Esophagus squamous epithelium (tissue), 5 donors: ENCODE data around the gene MCTP2. TPM values are rescaled to one million over a fixed set of nuclear protein-coding genes. Genes with fewer than 3 reads are reported as not detected.

Source experiments
- DNase-seq: peaks from one replicate; lab custom pipeline; 2025; lab: John Stamatoyannopoulos, UW
- H3K27ac ChIP-seq, 4 donors: fragments of 200-600 bp; sonication (generic); one replicate each; pipeline ENCODE4 v1.5.1; 2016 to 2019; ENCODE audit warnings: mild to moderate bottlenecking in 1 of 4
- H3K27me3 ChIP-seq, 4 donors: fragments of 200-600 bp; sonication (generic); 1 replicate in 3 of 4; 2 replicates in 1 of 4; pipeline versions ENCODE4 v1.5.1 to v1.6.0; 2017 to 2021; ENCODE audit warnings: antibody characterized with exemption in 1 of 4
- H3K36me3 ChIP-seq, 3 donors: fragments of 200-600 bp; sonication (generic); one replicate each; pipeline ENCODE4 v1.5.1; 2016 to 2019
- H3K4me1 ChIP-seq, 3 donors: fragments of 200-600 bp; sonication (generic); one replicate each; pipeline ENCODE4 v1.5.1; 2017 to 2019
- H3K4me3 ChIP-seq, 4 donors: fragments of 200-600 bp; sonication (generic); 1 replicate in 3 of 4; 2 replicates in 1 of 4; pipeline ENCODE4 v1.5.1; 2016 to 2019; ENCODE audit warnings: mild to moderate bottlenecking in 2 of 4, moderate library complexity in 1 of 4
- H3K9me3 ChIP-seq, 3 donors: fragments of 200-600 bp; sonication (generic); one replicate each; pipeline ENCODE4 v1.5.1; 2016 to 2019
- CTCF ChIP-seq, 6 experiments: fragments of 450-650 bp in 4 of 6; fragments of 200-600 bp in 2 of 6; sonication (generic) in 2 of 6; IDR thresholded peaks; one replicate each; pipeline ENCODE4 v1.5.1; 2016 to 2019; ENCODE audit warnings: antibody characterized with exemption in 6 of 6, mild to moderate bottlenecking in 4 of 6, moderate library complexity in 4 of 6
- POLR2A ChIP-seq, 4 donors: fragments of 450-650 bp; IDR thresholded peaks; one replicate each; pipeline ENCODE4 v1.6.1; 2017; ENCODE audit warnings: antibody characterized with exemption in 4 of 4, mild to moderate bottlenecking in 4 of 4, moderate library complexity in 3 of 4
- WGBS, 2 donors: methylation state at CpG; one replicate each; pipeline ENCODE4 v1.1.5; 2018; 5-methylcytosine and 5-hydroxymethylcytosine counted together
- intact Hi-C: fragments of 100-400 bp; cut with DNase I; formaldehyde crosslinking; loops from one replicate; pipeline ENCODE4 v1.15.0; 2022
- total RNA-seq, 4 donors: library from RNA; depleted of rRNA; stranded (reverse); fragments of >200 nt; gene quantifications; one replicate each; pipeline ENCODE4 v1.1.0, GENCODE V29; 2016
- donor health status: DM: yes; HTN: yes; CAD: no.

The MCTP2 gene
- total RNA-seq, 4 donors from 2014 or later, result 11.2 to 29.9 (median 15.6) TPM

GRCh38 chr15:94280301-94280700, 48.9 kb downstream of the MCTP2 start:
- H3K27me3 ChIP-seq, result no peaks in the 10 kb centered on the region
- no peaks in the 10 kb centered on the region for H3K4me1 ChIP-seq
- DNase-seq, result no peak
- TF ChIP-seq POLR2A (IDR thresholded peaks at IDR 0.05) (no peak), CTCF (IDR thresholded peaks at IDR 0.05) (no peak)
- WGBS, 2 donors, result 70 to 79% methylated on average over 3 of the region's 3 CpGs
- no peak overlapping the region for H3K4me3 ChIP-seq
- H3K36me3 ChIP-seq, result no peaks in the 10 kb centered on the region
- H3K27ac ChIP-seq, result no peak overlapping the region
- H3K9me3 ChIP-seq, result no peaks in the 10 kb centered on the region
- intact Hi-C loops, result no loop called here

- Histone ChIP-seq H3K36me3 (no peaks in the 10 kb centered on the region), H3K4me3 (no peak overlapping the region), H3K4me1 (no peaks in the 10 kb centered on the region), H3K27me3 (no peaks in the 10 kb centered on the region), H3K27ac (no peak overlapping the region), H3K9me3 (no peaks in the 10 kb centered on the region)
- TF ChIP-seq CTCF (IDR thresholded peaks at IDR 0.05) (no peak), POLR2A (IDR thresholded peaks at IDR 0.05) (no peak)
- intact Hi-C loops, result no loop called here
- no peak for DNase-seq
- WGBS, 2 donors, result 43 to 44% methylated on average over 3 to 4 of the region's 7 CpGs
Observed at GRCh38 chr15:94282269-94283250, 51.2 kb downstream of the MCTP2 start.

DNA sequence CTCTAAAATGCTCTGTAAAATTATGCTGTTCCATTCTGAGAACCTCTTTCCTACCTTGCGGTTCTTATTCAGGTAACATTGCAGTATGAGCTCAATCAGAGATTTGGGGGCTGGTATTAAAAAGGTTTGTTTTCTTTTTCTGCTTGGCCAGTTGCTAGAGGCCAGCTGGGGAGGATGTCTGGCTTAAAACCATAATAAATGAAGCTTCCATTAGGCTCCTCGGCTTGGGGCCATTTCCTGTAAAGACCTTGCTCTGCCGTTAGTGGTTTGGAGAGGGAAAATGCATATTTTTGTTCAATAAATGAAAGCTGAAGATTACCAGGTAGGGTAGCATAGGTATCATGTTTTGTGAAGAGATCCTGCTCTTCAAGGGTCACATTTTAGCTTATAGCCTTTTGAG, 55.2 kb downstream of the MCTP2 start:
- Histone ChIP-seq H3K4me3 (no peak overlapping the region), H3K4me1 (no peaks in the 10 kb centered on the region), H3K27me3 (no peaks in the 10 kb centered on the region), H3K27ac (peak overlapping the region in 1 of 4 donors; percentile 23), H3K36me3 (no peaks in the 10 kb centered on the region), H3K9me3 (peaks cover 0 to 6% (median 0%) of the 10 kb centered on the region in 3 donors)
- TF ChIP-seq POLR2A (IDR thresholded peaks at IDR 0.05), result no peak
- no peak for TF ChIP-seq CTCF (IDR thresholded peaks at IDR 0.05)
- no peak for DNase-seq
- intact Hi-C loops, result no loop called here
- 46 to 47% methylated on average over 3 of the region's 3 CpGs for WGBS, 2 donors

- Histone ChIP-seq H3K36me3 (no peaks in the 10 kb centered on the region), H3K4me1 (no peaks in the 10 kb centered on the region), H3K4me3 (no peak overlapping the region), H3K9me3 (peaks cover 0 to 6% (median 0%) of the 10 kb centered on the region in 3 donors), H3K27ac (no peak overlapping the region), H3K27me3 (no peaks in the 10 kb centered on the region)
- TF ChIP-seq POLR2A (IDR thresholded peaks at IDR 0.05) (no peak), CTCF (IDR thresholded peaks at IDR 0.05) (no peak)
- intact Hi-C loops, result no loop called here
- DNase-seq, result no peak
- 66 to 68% methylated on average over 4 of the region's 4 CpGs for WGBS, 2 donors
Observed at GRCh38 chr15:94287794-94288246, 56.5 kb downstream of the MCTP2 start.

- Histone ChIP-seq H3K4me3 (no peak overlapping the region), H3K9me3 (peaks cover 0 to 6% (median 0%) of the 10 kb centered on the region in 3 donors), H3K27me3 (no peaks in the 10 kb centered on the region), H3K4me1 (peaks cover 0 to 9% (median 0%) of the 10 kb centered on the region in 3 donors), H3K27ac (no peak overlapping the region), H3K36me3 (no peaks in the 10 kb centered on the region)
- no peak for TF ChIP-seq POLR2A (IDR thresholded peaks at IDR 0.05)
- no peak for TF ChIP-seq CTCF (IDR thresholded peaks at IDR 0.05)
- 72 to 91% methylated on average over 1 of the region's 1 CpG for WGBS, 2 donors
- intact Hi-C loops, result no loop called here
- no peak for DNase-seq
Observed at GRCh38 chr15:94290730-94291129, 59.4 kb downstream of the MCTP2 start.
